Kidney (tissue), 22 donors: ENCODE measurements around the gene PPP6R3. TPM values are rescaled to one million over a fixed set of nuclear protein-coding genes. Genes with fewer than 3 reads are reported as not detected.

Source experiments
- DNase-seq, 5 donors: peaks; one replicate each; pipeline ENCODE4 v3.0.0-alpha.2; 2013 to 2020
- FAIRE-seq: peaks from 2 replicates; lab custom pipeline; 2012; peaks lifted over from hg19 to GRCh38; lab: Jason Lieb, UNC
- H3K27ac ChIP-seq, 2 donors: one replicate each; pipeline ENCODE4 v1.7.0; 2013; ENCODE audit warnings: low read depth in 2 of 2, low read length in 2 of 2, inconsistent platforms in 1 of 2
- H3K27me3 ChIP-seq: one replicate; pipeline ENCODE4 v1.7.1; 2013; ENCODE audit warnings: low read length, inconsistent platforms; ENCODE audit not compliant: control insufficient read depth, insufficient read depth
- H3K36me3 ChIP-seq, 3 donors: one replicate each; pipeline versions ENCODE4 v1.7.0 to v1.7.1; 2013; ENCODE audit warnings: low read length in 3 of 3, control low read depth in 1 of 3, inconsistent platforms in 1 of 3; ENCODE audit not compliant: insufficient read depth in 3 of 3, control insufficient read depth in 2 of 3
- H3K4me1 ChIP-seq, 3 donors: one replicate each; pipeline versions ENCODE4 v1.7.0 to v1.7.1; 2013; ENCODE audit warnings: low read length in 3 of 3, inconsistent platforms in 1 of 3, low read depth in 1 of 3; ENCODE audit not compliant: control insufficient read depth in 2 of 3, insufficient read depth in 2 of 3
- H3K4me3 ChIP-seq, 3 donors: one replicate each; pipeline versions ENCODE4 v1.7.0 to v1.8.1; 2013; ENCODE audit warnings: low read length in 3 of 3, control low read depth in 1 of 3, inconsistent platforms in 1 of 3
- H3K9ac ChIP-seq, 3 donors: one replicate each; pipeline versions ENCODE4 v1.7.0 to v1.7.1; 2013; ENCODE audit warnings: low read length in 3 of 3, control low read depth in 1 of 3, inconsistent platforms in 1 of 3
- H3K9me3 ChIP-seq, 3 donors: one replicate each; pipeline versions ENCODE4 v1.7.0 to v1.7.1; 2013; ENCODE audit warnings: low read length in 3 of 3, control low read depth in 1 of 3, inconsistent platforms in 1 of 3; ENCODE audit not compliant: control insufficient read depth in 2 of 3, insufficient read depth in 1 of 3
- CTCF ChIP-seq: IDR thresholded peaks from 3 replicates; pipeline ENCODE4 v1.5.1; 2012; ENCODE audit warnings: mild to moderate bottlenecking, moderate library complexity, borderline replicate concordance; ENCODE audit not compliant: insufficient read depth; ENCODE audit errors: extremely low read depth
- intact Hi-C: fragments of 100-400 bp; cut with DNase I; formaldehyde crosslinking; loops from one replicate; pipeline ENCODE4 v1.11.1; 2022
- long read RNA-seq, 10 donors: library from polyadenylated mRNA in 1 of 10; unstranded in 1 of 10; transcript quantifications; one replicate each; pipeline ENCODE4 v2.0.0 and lab custom pipeline, GENCODE V29; 2021 to 2026
- polyA plus RNA-seq: library from polyadenylated mRNA; stranded (reverse); fragments of 350-450 nt; fragmentation: Illumina TruSeq; extraction: RNeasy Lipid Tissue Mini Kit (QIAGEN cat#74804); gene quantifications from one replicate; pipeline ENCODE4 v1.2.3, GENCODE V29; 2014; ENCODE audit warnings: low read depth, low replicate concordance; ENCODE audit not compliant: insufficient read depth
- total RNA-seq: library from RNA; stranded (reverse); fragmentation: NEBNext Ultra II Directional; extraction: Animal tissue kit (Norgen Biotek cat#: 25700); gene quantifications from one replicate; pipeline ENCODE4 v1.2.1, GENCODE V29; 2021
- donor health status: control.
- donor health status: control.
- donor health status: control.
- donor health status: control.
- donor health status: control.
- donor health status: DM: yes; HTN: yes; CAD: no.
- donor health status: Normal renal cell carcinoma (clear cell type).

Gene PPP6R3
- total RNA-seq (108 TPM), polyA plus RNA-seq (30.3 TPM)
- long read RNA-seq, donor 1, full-length matches to known transcripts: 3 of 3 reads
- long read RNA-seq, donor 1, partial matches to known transcripts: 0 of 3 reads
- long read RNA-seq, donor 1, other reads (novel, unspliced or antisense): 0 of 3 reads
- long read RNA-seq, donor 2, full-length matches to known transcripts: 3 of 42 reads
- long read RNA-seq, donor 2, partial matches to known transcripts: 39 of 42 reads
- long read RNA-seq, donor 2, other reads (novel, unspliced or antisense): 0 of 42 reads
- long read RNA-seq, donor 3, full-length matches to known transcripts: 4 of 4 reads
- long read RNA-seq, donor 3, partial matches to known transcripts: 0 of 4 reads
- long read RNA-seq, donor 3, other reads (novel, unspliced or antisense): 0 of 4 reads
- long read RNA-seq, donor 4, full-length matches to known transcripts: 4 of 4 reads
- long read RNA-seq, donor 4, partial matches to known transcripts: 0 of 4 reads
- long read RNA-seq, donor 4, other reads (novel, unspliced or antisense): 0 of 4 reads
- long read RNA-seq, donor 5: 0 reads
- long read RNA-seq, donor 6, partial matches to known transcripts: 0 of 1 reads
- long read RNA-seq, donor 6, other reads (novel, unspliced or antisense): 0 of 1 reads
- long read RNA-seq, donor 7, full-length matches to known transcripts: 8 of 38 reads
- long read RNA-seq, donor 7, partial matches to known transcripts: 16 of 38 reads
- long read RNA-seq, donor 7, other reads (novel, unspliced or antisense): 14 of 38 reads
- long read RNA-seq, donor 8, full-length matches to known transcripts: 2 of 2 reads
- long read RNA-seq, donor 8, partial matches to known transcripts: 0 of 2 reads
- long read RNA-seq, donor 8, other reads (novel, unspliced or antisense): 0 of 2 reads
- long read RNA-seq, donor 9, full-length matches to known transcripts: 1 of 1 reads
- long read RNA-seq, donor 9, partial matches to known transcripts: 0 of 1 reads
- long read RNA-seq, donor 9, other reads (novel, unspliced or antisense): 0 of 1 reads
- long read RNA-seq, donor 10, full-length matches to known transcripts: 2 of 2 reads
- long read RNA-seq, donor 10, partial matches to known transcripts: 0 of 2 reads
- long read RNA-seq, donor 10, other reads (novel, unspliced or antisense): 0 of 2 reads

GRCh38 chr11:68460741-68461574 is at the start of gene PPP6R3:
PPP6R3 (plus strand) TSS chr11:68460752; CDS start chr11:68537665, 76,913 bp downstream.
- FAIRE-seq: no peak
- peak; percentile 5 for TF ChIP-seq CTCF

GRCh38 chr11:68411501-68411991 is 49.0 kb upstream of the PPP6R3 start:
- no peak for DNase-seq
- intact Hi-C loops: no loop called here
- no peak overlapping the region for H3K27ac ChIP-seq
- peaks cover 4 to 52% (median 33%) of the 10 kb centered on the region in 3 donors for H3K36me3 ChIP-seq
- TF ChIP-seq CTCF: no peak
- no peak overlapping the region for H3K9ac ChIP-seq
- H3K9me3 ChIP-seq: no peaks in the 10 kb centered on the region
- H3K27me3 ChIP-seq: no peaks in the 10 kb centered on the region
- H3K4me3 ChIP-seq: no peak overlapping the region
- peaks cover 0 to 3% (median 0%) of the 10 kb centered on the region in 3 donors for H3K4me1 ChIP-seq
- no peak for FAIRE-seq

More at GRCh38 chr11:68460741-68461574, at the start of gene PPP6R3:
- peak in 3 of 5 donors; percentile 50 to 82 (median 61) for DNase-seq
- Histone ChIP-seq H3K27me3 (no peaks in the 10 kb centered on the region), H3K36me3 (no peaks in the 10 kb centered on the region), H3K27ac (peak within 1 kb of the TSS; percentile 93 to 97), H3K4me3 (peak within 1 kb of the TSS; percentile 79 to 83 (median 83)), H3K4me1 (peaks cover 0 to 19% (median 11%) of the 10 kb centered on the region in 3 donors), H3K9me3 (no peaks in the 10 kb centered on the region), H3K9ac (peak within 1 kb of the TSS; percentile 51 to 74 (median 67))
- intact Hi-C loops: no loop called here
